Mucosa of stomach (tissue), 1 donor: ENCODE measurements around the gene PAX6.

Experiments
- H3K27me3 ChIP-seq: one replicate; pipeline ENCODE4 v1.7.0; 2013; ENCODE audit warnings: mild to moderate bottlenecking, low read length; ENCODE audit not compliant: control insufficient read depth, insufficient read depth
- H3K36me3 ChIP-seq: one replicate; pipeline ENCODE4 v1.7.0; 2013; ENCODE audit warnings: low read length; ENCODE audit not compliant: control insufficient read depth, insufficient read depth
- H3K4me1 ChIP-seq: one replicate; pipeline ENCODE4 v1.7.0; 2013; ENCODE audit warnings: mild to moderate bottlenecking, low read length; ENCODE audit not compliant: control insufficient read depth, insufficient read depth
- H3K4me3 ChIP-seq: one replicate; pipeline ENCODE4 v1.7.0; 2013; ENCODE audit warnings: low read length
- H3K9ac ChIP-seq: one replicate; pipeline ENCODE4 v1.7.0; 2013; ENCODE audit warnings: mild to moderate bottlenecking, low read length, moderate library complexity
- H3K9me3 ChIP-seq: one replicate; pipeline ENCODE4 v1.7.0; 2013; ENCODE audit warnings: mild to moderate bottlenecking, low read length, moderate library complexity; ENCODE audit not compliant: control insufficient read depth
- donor health status: Pancreatic carcinoma.

PAX6 gene

DNA sequence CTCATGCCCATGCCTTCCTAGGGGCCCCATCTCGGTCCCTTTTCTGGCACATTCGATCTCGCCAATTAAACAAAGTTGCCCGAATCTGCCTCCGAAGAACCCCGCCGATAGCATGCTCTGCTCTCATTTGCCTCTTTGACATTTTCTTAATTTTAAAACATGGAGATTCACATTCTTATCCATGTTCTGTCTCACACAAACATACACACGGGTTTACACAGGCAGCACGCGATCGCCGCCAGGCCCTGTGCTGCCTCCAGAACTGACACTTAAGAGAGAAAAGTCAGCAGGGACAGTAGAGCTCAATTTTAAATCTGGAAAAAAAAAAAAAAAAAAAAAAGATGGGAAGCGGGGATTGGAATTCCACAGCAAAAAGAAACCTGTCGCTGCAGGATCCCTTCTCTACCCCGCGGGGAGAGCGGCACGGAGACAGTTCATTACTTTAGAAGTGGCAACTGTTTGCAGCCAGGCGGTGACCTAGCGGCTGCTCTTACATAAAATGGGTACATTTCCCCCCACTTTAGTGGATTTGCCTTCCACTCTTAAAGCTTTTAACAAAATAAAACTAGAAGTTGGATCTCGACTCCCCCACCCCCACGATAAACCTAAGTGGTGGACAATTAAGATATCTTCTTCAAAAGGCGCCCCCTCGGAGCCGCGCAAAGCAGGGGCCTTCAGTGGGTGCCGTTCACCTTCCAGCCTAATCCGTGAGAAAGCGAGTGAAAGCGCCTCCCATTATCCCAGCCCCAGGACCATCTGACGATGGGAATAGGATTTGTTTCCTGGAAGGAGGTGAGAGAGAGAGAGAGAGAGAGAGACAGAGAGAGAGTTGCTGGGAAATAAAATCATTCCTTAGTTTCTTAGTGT, 13.7 kb downstream of the PAX6 start:
- peaks cover 10% of the 10 kb centered on the region for H3K4me1 ChIP-seq
- no peak overlapping the region for H3K9ac ChIP-seq
- H3K9me3 ChIP-seq = no peaks in the 10 kb centered on the region
- H3K36me3 ChIP-seq = no peaks in the 10 kb centered on the region
- H3K27me3 ChIP-seq = peaks cover 73% of the 10 kb centered on the region
- H3K4me3 ChIP-seq = no peak overlapping the region

DNA sequence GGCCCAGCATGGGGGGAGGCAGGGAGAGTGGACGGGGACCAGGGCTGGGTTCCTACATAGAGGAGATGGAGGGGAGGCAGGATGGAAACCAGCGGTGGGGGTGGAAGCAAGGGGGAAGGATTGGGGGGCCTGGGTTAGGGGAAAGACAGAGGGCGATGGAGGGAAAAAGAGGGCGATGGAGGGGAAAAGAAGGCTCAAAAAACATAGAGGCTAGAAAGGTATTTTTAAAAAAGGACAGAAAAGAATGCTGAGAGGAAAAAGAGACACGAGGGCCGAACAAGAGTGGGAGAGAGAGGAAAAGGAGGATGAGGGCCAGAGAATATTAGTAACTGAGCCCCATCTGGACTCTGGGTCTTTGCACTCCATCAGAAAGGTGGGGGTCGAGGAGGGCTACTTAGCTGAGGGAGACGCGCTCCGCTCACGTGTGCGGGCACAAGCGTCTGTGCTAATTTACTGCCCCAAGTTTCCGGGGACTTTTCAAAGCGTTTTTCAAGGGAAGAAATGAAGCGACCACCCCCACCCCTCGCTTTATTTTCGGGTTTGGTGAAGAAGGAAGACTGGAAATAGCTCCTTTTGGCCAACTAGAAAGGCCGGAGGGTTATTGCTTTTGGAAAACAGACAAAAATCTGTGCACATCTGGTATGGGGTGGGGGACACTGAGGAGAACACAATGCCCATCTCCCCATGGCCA, 14.5 kb downstream of the PAX6 start:
- H3K4me3 ChIP-seq = no peak overlapping the region
- no peaks in the 10 kb centered on the region for H3K9me3 ChIP-seq
- peaks cover 67% of the 10 kb centered on the region for H3K27me3 ChIP-seq
- H3K36me3 ChIP-seq = no peaks in the 10 kb centered on the region
- H3K4me1 ChIP-seq = peaks cover 10% of the 10 kb centered on the region
- H3K9ac ChIP-seq = no peak overlapping the region

DNA sequence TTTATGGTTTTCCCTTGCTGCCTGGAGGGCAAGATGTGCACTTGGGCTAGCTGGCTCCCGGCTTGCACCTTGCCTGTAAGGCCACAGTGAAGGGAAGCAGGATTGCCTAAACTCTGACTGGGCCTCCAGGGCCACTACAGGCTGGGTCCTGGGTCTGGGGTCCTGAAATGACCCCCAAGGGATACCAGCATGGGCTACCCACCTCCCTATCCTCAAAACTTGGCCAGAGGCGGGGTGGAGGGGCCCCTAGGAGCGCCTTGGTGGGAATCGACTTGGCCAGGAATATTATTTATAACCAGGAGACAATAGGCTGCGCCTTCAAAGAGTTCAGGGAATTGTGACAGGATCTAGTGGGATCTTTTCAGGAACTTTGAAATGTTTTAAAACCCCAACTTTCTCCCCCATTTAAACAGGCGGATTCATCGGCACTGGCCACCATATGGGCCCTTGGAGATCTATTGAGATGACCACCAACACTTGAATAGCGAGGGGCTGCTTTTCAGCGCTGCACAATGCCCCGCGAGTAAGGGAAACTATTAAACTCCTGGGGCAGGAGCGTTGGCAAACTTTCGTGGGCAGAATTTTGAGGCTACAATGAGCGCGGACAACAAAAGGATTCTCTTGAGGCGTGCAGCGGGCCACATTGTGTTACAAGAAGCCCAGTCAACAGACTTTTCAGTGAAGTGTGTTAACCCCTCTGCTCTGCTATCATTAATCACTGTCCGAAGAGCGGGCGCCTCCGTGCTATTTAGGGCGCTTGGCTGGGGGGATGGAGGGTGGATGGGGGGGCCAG, 15.2 kb downstream of the PAX6 start:
- Histone ChIP-seq H3K36me3 (no peaks in the 10 kb centered on the region), H3K4me1 (peaks cover 10% of the 10 kb centered on the region), H3K27me3 (peaks cover 59% of the 10 kb centered on the region), H3K9ac (no peak overlapping the region), H3K4me3 (no peak overlapping the region), H3K9me3 (no peaks in the 10 kb centered on the region)

DNA sequence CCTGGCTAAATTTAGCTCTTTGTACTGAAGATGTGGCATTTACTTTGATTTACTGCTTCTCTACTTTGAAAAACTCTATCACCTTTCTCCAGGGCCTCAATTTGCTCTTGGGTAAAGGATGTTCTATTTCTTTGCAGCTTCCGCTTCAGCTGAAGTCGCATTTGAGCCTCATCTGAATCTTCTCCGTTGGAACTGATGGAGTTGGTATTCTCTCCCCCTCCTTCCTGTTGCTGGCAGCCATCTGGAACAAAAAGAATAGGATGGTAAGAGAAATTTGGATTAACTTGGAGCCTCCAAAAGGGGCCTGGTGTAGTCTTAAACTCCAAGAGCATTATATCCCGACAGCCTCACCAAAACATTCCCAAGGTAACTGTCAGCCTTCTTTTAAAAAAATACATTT, 16.6 kb downstream of the PAX6 start:
- Histone ChIP-seq H3K27me3 (peaks cover 46% of the 10 kb centered on the region), H3K36me3 (no peaks in the 10 kb centered on the region), H3K9me3 (no peaks in the 10 kb centered on the region), H3K4me1 (peaks cover 10% of the 10 kb centered on the region), H3K9ac (no peak overlapping the region), H3K4me3 (no peak overlapping the region)

DNA sequence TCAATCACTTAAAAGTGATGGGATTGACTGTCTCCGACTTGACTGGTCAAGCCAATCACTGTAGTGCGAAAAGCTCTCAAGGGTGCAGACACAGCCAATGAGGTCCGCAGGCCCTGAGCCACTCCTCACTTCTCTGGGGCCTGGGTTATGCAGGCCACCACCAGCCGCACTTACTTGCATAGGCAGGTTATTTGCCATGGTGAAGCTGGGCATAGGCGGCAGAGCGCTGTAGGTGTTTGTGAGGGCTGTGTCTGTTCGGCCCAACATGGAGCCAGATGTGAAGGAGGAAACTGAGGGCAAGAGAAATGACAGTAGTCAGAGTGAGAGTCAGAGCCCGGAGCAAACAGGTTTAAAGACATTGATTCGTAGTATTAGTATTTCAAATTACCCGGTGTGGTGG, 17.9 kb downstream of the PAX6 start:
- H3K9me3 ChIP-seq = no peaks in the 10 kb centered on the region
- H3K9ac ChIP-seq = no peak overlapping the region
- peaks cover 1% of the 10 kb centered on the region for H3K4me1 ChIP-seq
- peaks cover 33% of the 10 kb centered on the region for H3K27me3 ChIP-seq
- H3K4me3 ChIP-seq = no peak overlapping the region
- no peaks in the 10 kb centered on the region for H3K36me3 ChIP-seq

DNA sequence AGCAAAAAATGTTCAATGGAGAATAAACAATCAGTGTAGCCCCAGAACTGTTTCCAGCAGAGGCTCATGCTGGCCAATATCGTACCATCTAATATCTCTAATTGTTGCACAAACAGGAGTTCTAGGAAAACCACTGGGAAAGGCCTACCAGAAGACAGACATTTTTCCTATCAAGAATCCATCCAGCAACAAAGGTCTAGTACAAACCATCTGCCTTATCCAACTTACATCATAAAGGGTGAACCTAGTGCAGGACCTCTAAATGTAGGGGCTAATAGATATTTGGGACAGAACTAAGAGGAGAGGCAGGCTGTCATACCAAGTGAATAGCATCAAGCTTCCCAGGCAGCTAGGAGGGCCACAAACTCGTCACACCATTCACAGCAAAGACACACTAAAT, 18.7 kb downstream of the PAX6 start:
- H3K9ac ChIP-seq = no peak overlapping the region
- peaks cover 25% of the 10 kb centered on the region for H3K27me3 ChIP-seq
- no peak overlapping the region for H3K4me3 ChIP-seq
- no peaks in the 10 kb centered on the region for H3K4me1 ChIP-seq
- no peaks in the 10 kb centered on the region for H3K36me3 ChIP-seq
- H3K9me3 ChIP-seq = no peaks in the 10 kb centered on the region

DNA sequence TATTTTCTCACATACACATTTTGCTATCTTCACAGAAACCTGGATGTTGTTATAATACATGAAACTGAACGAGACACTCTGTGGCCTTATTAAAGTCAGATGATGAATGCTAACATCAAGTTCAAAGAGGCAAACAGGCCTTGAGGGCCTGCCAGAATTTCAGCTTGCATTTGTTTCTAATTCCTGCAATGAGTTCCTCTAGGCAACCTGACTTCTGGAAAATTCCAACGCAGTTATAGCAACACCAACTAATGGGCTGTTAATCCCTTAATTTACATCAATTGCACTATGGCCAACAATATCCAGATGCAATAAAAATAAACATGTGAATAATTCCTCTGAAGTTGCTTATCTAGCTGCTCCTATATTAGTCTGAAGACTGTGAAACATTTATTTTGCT, 19.1 kb downstream of the PAX6 start:
- no peak overlapping the region for H3K4me3 ChIP-seq

DNA sequence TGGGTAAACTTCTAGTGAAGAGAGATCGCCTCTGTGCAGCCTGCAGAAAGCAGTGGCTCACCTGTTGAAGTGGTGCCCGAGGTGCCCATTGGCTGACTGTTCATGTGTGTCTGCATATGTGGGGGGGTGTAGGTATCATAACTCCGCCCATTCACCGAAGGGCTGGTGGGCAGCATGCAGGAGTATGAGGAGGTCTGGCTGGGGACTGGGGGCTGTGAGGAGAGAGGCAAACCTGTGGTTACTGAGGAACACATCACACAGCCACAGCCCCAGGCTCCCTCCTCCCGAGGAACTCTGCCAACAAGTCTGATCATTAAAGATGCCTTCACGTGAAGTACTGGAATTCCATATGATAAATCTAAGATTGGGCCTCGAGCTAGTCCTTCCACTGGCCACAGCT, 20.5 kb downstream of the PAX6 start:
- H3K27me3 ChIP-seq = peaks cover 7% of the 10 kb centered on the region
- no peaks in the 10 kb centered on the region for H3K4me1 ChIP-seq
- no peak overlapping the region for H3K9ac ChIP-seq
- H3K36me3 ChIP-seq = no peaks in the 10 kb centered on the region
- no peak overlapping the region for H3K4me3 ChIP-seq
- H3K9me3 ChIP-seq = no peaks in the 10 kb centered on the region

More for the DNA sequence above, 19.1 kb downstream of the PAX6 start:
- Histone ChIP-seq H3K9ac (no peak overlapping the region), H3K27me3 (peaks cover 21% of the 10 kb centered on the region), H3K36me3 (no peaks in the 10 kb centered on the region), H3K4me1 (no peaks in the 10 kb centered on the region), H3K9me3 (no peaks in the 10 kb centered on the region)

DNA sequence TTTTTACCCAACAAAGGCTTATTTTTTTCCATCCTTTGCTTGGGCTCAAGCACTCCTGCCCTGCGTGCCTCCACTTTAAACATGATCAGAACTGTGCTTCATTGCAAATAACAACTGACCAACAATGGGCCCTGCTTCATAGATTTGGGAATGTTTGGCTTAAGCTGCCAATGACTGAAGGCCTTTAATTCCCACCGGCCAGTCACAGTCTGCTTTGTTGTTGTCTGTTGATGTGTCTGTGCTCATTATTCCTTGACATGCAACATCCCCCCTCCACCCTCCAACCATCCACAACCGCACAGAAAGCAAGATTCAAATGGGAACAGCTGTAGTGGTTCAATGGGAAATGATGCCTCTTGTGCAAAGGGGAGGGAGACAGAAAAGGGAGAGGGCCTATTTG, 23.0 kb downstream of the PAX6 start:
- Histone ChIP-seq H3K9me3 (no peaks in the 10 kb centered on the region), H3K4me3 (no peak overlapping the region), H3K36me3 (no peaks in the 10 kb centered on the region), H3K9ac (no peak overlapping the region), H3K27me3 (no peaks in the 10 kb centered on the region), H3K4me1 (no peaks in the 10 kb centered on the region)

DNA sequence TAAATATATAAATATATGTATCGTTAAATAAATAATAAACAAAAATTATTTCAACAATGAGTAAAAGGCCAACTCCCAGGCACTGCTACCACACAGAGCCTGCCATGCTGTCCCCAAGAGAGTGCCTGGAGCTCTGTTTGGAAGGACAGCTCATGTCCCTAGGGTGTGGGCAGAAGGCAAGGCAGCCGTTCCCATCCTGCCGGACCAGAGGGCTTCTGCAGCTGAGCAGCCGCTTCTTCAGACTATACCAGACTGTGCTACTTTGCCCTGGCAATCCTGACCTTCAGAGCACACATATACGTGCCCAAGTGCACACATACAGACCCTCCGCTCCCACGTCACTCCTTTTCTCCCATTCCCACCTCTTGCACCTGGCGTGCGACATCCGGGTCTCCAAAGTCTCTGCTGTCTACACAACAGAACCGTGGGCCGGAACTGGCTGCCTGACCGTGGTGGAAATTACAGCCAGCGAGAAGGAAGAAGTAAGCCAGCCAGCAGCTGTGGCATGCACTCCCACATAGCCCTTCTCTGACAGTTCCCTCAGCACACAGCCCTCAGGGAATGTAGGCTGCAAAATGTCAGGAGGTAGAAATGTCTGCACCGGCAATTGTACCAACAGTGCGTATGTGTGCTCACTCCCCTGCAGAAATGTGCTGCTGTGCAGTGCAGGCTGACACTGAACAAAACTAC, 24.0 kb downstream of the PAX6 start:
- no peaks in the 10 kb centered on the region for H3K27me3 ChIP-seq
- H3K4me1 ChIP-seq = no peaks in the 10 kb centered on the region
- H3K9me3 ChIP-seq = no peaks in the 10 kb centered on the region
- H3K36me3 ChIP-seq = no peaks in the 10 kb centered on the region
- no peak overlapping the region for H3K4me3 ChIP-seq
- no peak overlapping the region for H3K9ac ChIP-seq

DNA sequence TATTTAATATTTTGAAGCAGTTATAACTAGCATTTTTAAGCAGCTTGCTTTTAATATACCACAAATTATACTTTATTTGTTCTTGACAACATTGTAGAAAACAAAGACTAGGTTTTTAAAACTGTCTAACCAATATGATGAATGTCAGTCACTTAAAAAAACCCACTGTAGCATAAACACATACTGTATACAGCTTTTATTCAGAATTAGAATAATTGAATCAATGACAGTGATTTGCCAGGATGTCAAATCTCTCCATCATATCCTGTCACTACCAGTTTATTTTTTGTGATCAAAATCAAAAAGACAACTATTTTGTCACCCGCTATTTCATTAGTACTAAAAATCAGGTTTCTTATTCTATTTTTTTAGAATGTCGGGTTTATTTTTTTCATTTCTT, 26.5 kb downstream of the PAX6 start:
- H3K27me3 ChIP-seq = no peaks in the 10 kb centered on the region
- no peaks in the 10 kb centered on the region for H3K4me1 ChIP-seq
- H3K9me3 ChIP-seq = no peaks in the 10 kb centered on the region
- no peaks in the 10 kb centered on the region for H3K36me3 ChIP-seq
- H3K4me3 ChIP-seq = no peak overlapping the region
- no peak overlapping the region for H3K9ac ChIP-seq
